Frontal cortex (tissue), 4 donors: ENCODE data around the gene RNF186. TPM values are rescaled to one million over a fixed set of nuclear protein-coding genes. Genes with fewer than 3 reads are reported as not detected.

ENCODE experiments used
- DNase-seq, 2 donors: peaks; one replicate each; pipeline ENCODE4 v3.0.0; 2012; ENCODE audit warnings: low spot score in 2 of 2
- FAIRE-seq: peaks from 2 replicates; lab custom pipeline; 2012; peaks lifted over from hg19 to GRCh38; lab: Jason Lieb, UNC
- total RNA-seq: library from RNA; depleted of rRNA; stranded (reverse); fragments of >200 nt; gene quantifications from one replicate; pipeline ENCODE4 v1.2.3, GENCODE V29; 2014
- donor health status: control.
- donor health status: control.
- donor health status: control.

Gene RNF186
- total RNA-seq, 1 donor from 2014 or later = not detected

DNA sequence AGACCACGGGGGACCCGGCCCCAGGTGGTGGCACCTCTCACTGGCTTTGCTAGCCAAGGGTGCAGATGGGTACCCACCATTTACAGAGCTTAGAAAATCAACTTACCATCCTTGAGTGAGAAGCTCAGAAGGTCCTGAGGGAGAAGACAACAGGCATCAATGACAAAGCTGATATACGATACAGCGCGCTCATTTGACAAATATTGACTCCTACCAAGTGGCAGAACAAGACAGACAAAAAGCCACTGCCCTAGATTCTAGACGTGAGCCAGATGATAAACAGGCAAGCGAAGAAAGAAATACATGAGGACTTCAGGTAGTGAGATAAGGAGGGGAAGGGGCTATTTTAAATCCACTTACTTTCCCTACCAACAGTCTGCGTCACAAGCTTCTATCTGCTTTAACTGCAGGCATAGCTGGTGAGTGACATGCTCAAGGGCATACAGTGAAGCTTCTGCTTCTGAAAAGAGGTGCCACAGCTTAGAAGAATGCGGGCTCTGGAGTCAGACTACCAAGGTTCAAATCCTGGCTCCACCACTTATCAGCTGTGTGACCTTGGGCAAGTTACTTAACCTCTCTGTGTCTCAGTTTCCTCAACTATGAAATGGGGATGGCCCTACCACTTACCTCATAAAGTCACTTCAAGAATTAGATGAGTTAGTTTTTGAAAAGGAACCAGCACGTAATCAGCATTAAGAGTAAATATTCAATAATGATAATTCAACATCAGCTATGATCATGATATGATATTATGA, 44.5 kb downstream of the RNF186 start:
- FAIRE-seq (no peak), DNase-seq (no peak)

DNA sequence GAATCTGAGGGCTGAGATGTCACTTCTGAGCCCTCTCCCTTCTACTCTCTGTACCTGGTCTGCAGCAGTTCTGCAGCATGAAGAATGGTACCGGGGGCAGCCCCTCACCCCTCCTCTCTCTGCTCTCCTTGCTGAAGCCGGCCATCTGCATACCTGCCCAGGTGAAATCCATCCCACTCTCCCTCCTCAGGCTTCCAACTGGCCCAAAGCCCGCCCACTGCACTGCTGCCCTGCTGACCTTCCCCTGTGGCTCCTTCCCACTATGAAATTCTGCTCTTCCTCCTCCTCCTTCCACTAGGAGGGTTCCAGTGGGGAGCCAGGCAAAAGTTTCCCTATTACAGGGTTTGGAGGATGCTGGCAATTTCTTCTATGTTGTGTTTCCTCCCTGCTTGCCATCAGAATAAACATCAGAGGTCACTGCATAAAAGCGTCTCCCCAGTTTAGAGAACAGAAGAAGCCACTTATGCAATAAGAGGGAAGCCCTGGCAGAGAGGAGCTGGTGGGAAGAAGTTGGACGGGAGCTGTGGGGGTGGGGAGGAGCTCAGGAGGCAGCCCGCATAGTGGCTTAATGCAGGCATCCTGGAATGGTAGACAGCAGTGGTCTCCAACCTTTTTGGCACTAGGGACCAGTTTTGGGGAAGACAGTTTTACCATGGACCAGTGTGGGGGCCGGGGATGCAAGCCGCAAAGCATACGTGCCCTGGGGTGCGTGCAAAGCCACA, 45.7 kb downstream of the RNF186 start:
- FAIRE-seq (no peak), DNase-seq (no peak)

GRCh38 chr1:19768353-19769210, 46.5 kb downstream of the RNF186 start:
- FAIRE-seq (no peak), DNase-seq (no peak)

- FAIRE-seq (no peak), DNase-seq (peak in 1 of 2 donors; percentile 36)
These were observed 49.5 kb downstream of the RNF186 start for GRCh38 chr1:19765623-19766022.

- DNase-seq (no peak), FAIRE-seq (no peak)
These were observed 50.2 kb downstream of the RNF186 start for GRCh38 chr1:19764848-19765247.

Other genes starting within 250 kb of the RNF186 start
- 33.0 TPM for gene NBL1, start 171.0 kb downstream of the RNF186 start, total RNA-seq
- 0.41 TPM for gene HTR6, start 150.4 kb downstream of the RNF186 start, total RNA-seq
- 0.82 TPM for gene TMCO4, start 15.4 kb downstream of the RNF186 start, total RNA-seq
- gene OTUD3, start 67.1 kb upstream of the RNF186 start, total RNA-seq = 9.8 TPM
- not detected for gene PLA2G2E, start 108.3 kb upstream of the RNF186 start, total RNA-seq
- gene PLA2G2A, start 164.3 kb upstream of the RNF186 start, total RNA-seq = not detected